ENCODE measurements around the gene BORCS6.
"Not testable (repeated sequence)": the region's sequence is repeated elsewhere in the genome, so short reads cannot be mapped to it uniquely, and the experiment has no call there.

Gene BORCS6

DNA sequence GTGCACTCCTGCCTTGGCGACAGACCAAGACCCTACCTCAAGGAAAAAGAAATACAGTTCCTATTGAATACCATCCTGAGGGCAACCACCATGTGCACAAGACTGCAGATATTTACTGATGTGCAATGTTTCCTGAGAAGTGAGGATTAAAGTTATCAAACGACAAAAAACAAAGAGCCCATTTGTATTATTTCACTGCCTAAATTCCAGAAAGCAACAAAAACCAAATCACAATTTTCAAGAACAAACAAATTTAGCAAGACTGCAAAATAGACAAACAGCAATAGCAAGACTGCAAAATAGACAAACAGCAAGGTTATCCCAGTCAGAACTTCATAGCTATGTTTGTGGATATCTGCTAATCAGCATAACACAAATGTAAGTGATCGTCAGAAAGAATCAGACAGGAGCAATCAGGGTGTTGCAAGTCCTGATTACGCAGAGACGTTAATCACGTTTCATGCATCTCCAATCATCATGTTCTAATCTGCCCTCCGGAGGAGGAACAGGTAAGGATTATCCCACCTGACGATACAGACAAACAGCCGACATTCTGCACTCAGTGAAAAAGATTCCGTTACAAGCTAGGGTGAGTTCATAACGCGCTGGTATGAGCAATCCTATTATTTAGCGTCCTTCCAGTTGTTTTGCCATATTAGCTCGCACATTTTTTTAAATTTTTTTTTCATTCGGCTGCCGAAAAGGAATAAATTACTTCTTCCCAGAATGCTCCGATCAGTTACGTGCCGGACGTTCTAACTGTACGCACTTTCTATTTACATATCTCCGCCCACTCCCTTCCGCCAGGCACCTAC is 16.7 kb downstream of the BORCS6 start:
- DNase-seq: peak; percentile 98

DNA sequence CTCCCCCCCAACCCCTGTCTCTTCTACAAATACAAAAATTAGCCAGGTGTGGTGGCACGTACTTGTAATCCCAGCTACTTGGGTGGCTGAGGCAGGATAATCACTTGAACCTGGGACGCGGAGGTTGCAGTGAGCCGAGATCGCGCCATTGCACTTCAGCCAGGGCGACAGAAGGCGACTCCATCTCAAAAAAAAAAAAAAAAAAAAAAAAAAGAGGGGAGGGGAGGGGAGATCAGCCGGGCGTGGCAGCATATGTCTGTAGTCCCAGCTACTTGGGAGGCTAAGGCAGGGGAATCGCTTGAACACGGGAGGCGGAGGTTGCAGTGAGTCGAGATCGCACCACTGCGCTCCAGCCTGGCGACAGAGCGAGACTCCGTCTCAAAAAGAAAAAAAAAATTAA is 19.8 kb downstream of the BORCS6 start:
- not testable (repeated sequence) for DNase-seq

DNA sequence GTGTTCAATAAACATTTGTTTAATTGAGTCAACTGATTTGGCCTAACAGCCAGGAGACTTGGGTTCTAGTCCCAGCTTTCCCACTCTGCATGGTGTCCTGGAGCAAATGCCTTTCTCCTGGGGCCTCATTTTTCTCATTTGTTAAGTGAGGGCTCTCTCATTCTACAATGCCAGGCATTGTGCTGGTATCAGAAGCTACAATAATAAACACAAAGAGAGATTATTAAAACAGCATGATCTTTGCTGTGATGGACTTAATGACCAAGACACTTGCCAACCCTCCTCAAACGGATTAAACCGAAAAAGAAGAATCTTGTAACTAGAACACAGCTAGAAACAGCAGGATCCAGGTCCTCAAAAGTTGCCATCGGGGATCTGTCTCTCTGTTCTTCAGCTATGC is 22.5 kb downstream of the BORCS6 start:
- no peak for DNase-seq

DNA sequence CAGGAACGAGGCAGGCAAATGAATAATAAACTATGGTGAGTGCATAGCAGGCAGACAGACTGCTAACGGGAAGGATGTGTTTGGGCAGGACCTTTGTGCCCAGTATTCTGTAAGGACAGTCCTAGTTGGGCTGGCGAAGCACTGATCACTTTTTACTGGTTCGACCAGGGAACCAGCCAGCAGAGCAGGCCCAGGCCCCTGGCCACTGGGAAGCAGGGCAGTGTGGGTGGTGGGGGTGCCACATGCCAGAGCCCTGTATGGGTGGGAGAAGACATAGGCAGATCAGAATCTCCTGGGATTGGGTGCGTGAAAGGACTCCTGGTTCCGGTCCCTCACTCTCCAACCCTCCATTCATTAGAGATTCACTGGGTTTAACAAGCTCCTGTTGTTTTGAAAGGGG is 23.2 kb downstream of the BORCS6 start:
- no peak for DNase-seq

DNA sequence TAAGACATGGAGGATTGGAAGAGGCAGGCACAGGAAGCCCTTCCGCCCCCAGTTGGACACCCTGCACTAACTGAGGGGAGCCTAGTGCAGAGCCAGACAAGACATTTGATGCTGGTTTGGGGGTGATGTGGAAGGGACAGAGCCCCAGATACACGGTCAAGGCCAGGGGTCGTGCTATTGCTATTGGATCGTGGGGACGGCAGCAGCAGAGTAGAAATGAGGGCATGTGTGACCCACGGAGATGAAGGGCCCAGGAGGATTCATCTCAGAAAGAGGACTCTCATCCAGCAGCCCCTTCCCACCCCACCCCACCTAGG is 25.2 kb downstream of the BORCS6 start:
- DNase-seq: no peak

DNA sequence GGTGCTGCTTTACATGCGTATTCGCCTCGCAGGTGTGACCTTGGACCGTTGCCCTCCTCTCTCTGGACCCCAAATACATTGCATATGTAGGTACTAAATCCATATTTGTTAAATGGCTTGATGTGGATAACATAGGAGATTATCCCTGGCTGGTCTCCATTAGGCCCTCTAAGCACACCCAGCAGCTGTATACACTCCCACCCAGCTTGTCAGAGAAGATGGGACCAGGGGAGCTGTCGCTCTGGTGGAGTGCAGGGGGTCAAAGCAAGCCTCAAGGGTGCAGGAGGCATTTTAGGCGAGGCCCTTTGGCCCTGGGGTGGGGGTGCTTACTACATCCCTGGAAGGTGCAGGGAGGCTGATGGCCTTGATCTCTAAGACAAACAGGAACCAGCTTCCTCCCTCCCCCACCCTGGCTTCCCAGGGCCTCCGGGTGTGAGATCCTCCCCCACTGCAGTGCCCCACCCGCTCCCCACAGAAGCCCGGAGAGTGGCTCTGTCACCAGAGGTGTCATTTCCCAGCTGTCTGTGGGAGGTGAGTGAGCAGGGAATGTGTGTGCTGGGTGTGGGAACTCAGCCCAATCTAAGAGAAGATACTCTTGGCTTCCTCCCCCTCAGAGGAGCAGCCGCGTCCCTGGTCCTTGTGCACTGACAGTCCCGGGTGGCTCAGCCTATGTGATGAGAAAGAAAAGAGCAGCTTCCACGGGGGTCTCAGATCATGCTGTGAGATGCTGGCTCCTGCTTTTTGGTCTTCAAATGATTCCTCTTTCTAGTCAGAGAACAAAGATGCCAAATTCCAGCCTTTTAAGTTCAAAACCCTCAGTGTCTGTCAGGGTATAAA is 25.8 kb downstream of the BORCS6 start:
- peak; percentile 88 for DNase-seq

DNA sequence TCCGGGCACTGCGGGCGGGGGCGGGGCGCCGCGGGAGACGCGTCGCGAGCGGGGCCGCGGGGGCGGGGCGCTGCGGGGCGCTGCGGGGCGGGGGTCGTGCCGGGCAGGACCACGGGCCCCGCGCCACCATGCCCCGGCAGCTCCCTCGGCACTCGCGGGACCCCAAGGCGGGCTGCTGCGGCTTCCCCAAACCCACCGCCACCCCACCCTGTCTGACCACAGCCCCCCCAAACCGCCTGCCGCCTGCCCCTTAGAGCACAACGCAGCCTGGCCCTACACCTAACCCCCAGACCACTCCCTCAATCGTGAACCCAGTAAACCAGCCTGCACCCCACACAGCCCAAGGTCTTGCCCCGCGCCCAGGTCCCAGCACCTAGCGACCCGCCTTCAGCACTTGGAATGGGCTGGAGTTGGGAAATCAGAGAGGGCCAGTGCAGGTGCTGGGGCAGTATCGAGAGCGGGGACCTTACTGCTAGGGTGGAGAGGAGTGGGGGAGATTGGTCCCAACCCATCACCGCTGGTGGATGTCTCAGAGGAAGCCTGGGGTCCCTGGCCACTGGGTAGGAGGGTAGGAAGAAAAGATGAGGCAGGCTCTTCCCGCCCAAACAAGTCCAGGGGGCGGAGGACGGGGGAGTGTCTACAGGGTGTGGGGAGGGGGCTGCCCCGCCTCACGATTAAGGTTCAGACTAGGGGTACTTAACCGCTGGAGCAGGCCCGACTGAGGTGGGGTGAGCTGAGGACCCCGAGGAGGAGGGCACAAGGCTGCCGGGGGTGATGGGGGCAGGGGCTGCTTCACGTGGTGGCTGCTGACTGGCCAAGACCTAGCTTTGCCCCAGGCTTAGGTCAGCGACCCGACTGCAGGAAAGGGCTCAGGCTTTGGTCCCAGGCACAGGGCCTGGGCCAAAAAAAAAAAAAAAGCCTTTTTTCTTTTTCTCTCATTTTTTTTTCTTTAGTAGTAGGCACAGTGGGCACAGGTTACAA is 26.7 kb downstream of the BORCS6 start:
- no peak for DNase-seq

DNA sequence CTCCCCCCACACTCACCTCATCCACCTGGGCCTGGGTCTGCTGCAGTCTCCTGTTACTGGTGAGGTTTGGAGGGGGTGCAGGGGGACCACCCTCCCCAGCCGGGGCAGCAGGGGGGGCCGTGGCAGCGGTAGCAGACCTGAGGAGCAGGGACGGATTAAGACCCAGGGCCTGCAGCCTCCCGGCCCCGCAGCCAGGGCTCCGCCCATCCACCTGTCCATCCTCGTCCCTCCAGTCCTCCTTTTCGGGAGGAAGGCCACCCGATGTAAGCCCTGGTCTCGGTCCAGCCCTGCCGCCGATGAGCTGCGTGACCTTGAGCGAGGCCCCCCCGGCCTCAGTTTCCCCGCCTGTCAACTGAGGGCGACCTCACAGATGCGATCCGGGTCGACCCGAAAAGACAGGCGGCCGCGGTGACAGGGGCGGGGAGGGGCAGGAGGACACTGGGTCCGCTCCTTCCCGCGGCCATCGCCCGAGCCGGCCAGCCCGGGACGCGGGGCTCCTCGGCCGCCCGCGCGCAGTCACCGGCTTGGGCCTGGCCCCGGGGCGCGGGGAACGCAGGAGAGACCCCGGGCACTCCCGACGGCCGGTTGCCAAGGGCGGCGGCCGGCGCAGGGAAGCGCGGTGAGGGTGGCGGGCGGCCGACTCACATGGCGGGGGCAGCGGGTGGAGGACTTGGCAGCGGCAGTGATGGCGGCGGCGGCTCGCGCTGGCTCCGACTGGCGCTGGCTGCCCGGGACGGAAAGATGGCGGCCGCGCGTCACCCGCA is 27.6 kb downstream of the BORCS6 start, which contains the start of gene VAMP2:
TSS of gene VAMP2 (minus strand) at position 716 of the 764 bp plus-strand sequence. CDS start at position 647, 69 bp downstream.
- DNase-seq: peak; percentile 87

DNA sequence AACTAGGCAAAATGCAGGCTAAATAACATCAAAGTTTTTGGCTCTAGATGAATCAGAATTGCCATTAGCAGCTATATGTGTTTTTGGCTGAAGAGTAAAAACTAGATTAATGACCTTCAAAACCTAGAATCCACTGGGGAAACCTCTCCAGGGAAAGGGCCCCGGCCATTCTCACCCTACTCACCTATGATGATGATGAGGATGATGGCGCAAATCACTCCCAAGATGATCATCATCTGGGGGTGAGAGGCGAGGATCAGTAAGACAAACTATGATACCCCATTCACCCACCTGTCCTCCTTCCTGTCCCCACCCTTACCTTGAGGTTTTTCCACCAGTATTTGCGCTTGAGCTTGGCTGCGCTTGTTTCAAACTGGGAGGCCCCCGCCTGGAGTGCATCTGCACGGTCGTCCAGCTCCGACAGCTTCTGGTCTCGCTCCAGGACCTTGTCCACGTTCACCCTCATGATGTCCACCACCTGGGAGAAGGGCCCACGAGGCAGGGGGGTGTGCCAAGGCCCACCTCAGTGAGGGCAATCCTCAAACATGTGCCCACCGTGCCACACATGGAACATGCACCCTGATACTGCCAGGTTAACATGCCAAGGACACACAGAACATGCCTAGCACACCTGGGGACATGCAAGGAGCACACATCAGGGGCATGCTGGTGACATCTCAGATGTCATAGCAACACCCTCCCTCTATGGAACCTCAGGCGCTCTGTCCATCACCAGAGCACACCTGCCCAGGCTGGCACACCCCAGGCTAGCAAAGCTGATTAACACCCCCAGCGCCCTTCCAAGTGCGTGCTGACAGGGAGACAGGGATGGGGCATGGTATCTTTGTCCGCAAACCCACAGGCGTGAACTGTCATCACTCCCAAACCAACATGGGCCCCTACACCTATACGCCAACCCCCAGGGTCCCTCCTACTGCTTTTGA is 28.4 kb downstream of the BORCS6 start:
- DNase-seq: no peak

DNA sequence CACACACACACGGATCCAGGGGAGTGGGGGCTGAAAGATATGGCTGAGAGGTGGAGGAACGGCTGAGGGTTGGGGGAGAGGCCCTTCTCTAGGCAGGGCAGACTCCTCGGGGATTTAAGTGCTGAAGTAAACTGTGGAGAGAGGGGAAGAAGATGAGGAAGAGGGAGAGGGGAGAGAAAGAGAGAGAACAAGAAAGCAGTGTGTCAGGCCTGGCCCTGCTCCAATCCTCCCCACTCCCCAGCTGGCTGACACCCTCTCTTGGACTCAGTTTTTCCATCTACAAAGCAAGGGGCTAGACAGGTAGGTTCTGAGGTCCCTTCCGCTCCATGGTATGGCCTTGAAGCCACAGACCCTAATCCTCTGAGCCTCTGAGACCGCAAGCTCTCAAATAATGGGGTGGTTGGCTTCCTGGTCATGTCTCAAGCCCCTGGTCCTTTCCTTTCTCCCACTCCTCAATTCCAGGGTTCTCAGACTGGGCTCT is 29.2 kb downstream of the BORCS6 start:
- no peak for DNase-seq

DNA sequence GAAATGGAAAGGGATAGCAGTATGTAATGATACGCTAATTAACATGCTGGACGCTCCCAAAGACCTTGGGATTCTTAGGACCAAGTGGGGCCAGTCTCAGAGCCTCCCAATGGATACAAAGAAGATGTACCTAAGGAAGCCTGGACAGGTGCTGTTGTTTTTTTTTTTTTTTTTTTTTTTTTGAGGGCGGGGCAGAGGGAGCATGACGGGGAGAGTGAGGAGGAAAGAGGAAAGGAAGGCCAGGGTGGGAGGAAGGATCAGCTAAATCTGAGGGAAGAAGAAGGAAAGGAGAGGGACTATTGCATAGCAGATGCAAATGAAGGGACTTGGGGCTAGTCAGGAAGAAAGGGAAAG is 29.8 kb downstream of the BORCS6 start:
- DNase-seq: no peak

DNA sequence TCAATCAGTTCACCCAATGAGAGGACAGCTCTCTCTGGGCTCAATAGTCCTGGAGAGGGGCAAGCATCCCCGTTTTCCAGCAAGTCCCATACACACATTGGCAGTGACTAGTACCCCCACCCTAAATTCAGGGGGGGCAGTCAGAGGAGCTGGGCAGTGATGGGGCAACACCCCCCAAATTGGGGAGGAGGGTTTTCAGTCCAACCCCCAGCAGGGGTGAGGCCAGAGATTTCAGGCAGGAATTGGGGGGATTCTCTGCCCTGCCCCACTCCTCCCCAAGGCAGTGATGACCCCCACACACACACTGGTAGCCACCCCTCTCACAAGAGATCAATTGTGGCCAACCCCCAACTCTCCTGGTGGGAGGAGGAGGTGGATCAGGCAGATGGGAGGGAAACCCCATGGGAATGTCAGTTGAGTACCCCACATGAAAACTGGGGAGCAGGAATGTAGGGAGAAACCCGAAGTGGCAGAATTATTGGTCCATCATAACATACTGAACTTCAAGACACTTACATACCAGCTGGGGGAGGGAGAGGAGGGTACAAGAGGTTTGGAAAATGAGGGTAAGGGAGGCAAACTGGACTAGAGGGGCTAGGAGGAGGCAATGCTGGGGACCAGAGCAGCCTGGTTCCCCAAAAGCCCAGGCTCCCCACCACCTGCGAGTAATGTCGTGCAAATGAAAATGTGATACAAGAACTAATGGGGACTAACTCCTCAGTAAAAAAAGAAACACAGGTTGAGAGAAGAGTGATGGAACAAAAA is 30.3 kb downstream of the BORCS6 start:
- DNase-seq: no peak

DNA sequence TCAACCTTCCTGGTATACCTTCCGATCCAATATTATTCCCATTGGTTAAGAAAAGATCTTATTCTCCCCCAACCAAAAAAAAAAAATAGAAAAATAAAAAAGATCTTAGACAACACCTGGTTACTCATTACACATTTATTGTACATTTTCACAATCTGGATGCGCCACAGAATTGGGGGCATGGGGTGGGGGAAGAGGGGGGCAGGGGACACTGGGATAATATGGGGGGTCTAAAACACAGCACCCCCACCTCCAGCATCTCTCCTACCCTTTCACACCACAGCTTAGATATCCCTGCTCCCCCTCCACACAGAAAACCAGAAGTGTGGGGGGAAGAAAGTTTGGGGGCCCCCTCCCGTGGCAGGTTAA is 31.0 kb downstream of the BORCS6 start:
- no peak for DNase-seq

DNA sequence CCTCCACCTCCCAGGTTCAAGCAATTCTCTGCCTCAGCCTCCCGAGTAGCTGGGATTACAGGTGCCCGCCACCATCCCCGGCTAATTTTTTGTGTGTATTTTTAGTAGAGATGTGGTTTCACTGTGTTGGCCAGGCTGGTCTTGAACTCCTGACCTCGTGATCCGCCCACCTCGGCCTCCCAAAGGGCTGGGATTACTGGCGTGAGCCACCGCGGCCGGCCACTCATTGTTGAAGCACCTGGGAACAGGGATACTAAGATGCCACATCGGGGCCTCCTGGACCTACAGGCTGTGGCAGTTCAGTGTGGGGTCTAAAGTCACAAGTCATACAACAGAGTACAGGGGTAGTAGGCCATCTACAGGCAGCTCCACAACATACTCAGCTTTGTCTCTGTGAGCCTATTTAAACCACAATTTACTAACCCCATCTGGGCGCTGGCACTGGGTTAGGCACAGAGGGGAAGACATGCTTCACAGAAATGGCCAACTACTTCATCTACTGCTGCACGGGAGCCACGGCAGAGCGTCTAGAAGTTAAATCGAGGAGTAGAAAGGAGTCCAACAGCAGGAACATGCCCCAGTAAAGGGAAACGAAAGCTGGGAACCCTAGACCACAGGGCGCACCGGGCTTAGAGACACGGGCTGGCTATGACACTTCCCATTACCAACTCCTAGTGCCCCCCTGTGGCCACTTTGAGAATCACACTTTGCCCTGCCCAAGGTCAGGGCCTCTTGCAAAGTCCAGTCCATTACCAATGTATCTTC is 31.5 kb downstream of the BORCS6 start:
- peak; percentile 94 for DNase-seq

DNA sequence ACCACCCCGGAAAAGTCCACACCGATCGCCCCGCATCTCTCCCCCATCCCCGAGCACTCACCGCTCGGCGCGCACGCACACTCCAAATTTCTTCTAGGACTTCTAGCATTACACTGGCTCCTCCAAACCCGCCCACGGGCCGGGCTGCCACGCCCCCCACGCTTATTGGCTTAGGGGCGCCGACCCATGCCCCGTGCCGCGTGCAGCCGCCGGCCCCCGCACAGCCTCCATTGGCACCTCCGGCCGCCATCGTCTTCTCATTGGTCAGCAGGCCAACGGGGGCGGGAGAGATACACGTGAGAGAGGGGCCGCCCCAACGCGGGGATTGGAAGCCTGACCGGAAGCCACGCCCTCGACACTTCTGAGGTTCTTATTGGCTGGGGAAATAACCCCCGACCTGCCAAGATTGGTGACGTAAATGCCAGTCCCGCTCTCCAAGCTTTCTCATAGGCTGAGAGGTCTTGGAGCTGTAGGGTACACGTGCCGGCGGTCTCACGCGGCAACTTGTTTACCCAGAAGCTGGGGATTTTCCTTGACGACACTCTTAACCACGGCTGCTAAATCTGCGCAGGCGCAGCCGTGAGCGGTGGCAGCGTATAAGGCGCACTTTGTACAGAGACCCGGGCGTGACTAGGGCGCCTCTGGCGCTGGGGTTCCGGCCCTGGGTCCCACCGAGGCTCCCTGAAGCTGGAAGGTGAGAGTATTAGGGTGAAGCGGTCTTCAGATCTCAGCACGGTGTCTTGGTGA is 33.6 kb downstream of the BORCS6 start:
- peak; percentile 100 for DNase-seq

DNA sequence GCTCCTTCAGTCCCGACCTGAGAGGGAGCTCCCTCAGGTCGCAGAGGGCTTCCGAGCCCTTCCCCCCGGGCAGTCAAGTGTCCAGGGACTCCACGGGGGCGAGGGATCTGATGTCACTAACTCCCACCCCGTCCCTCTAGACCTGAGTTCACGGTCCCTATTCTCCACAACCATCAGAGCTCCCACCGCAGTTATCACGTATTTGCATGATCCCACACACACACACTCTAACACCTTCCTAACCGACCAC is 34.1 kb downstream of the BORCS6 start:
- DNase-seq: no peak

DNA sequence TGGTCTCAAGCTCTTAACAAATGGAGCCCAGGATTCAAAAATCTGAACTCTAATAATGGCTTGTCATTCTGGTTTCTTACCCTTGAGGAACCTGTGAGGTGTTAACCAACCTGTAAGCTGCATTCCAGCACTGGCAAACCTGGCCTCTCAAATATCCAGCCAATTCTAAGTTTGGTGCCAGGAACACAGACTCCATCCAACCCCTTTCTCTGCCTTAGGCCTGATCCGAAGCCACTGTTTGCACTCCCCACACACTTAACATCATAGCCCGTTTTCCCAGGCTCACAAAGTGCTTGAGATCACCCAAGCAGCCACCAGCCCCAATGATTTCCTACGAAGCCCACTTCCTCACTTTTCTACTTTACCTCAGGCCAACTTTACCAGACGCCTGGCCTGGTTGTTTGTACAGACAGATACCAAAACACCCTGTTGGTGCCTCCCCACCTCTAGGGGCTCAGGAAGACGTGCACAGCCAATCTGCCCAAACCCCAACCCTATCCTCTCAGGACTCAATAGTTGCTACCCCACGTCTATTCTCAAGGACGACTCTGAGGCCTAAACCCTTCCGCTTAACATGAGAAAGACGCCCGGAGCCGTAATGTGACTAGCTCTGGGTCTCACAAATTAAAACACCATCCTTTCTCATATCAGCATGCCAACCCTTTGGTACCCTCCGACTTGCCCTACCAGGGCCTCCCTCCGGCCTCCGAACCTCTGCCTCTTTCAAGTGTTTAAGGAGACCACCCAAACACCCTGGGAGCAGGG is 34.6 kb downstream of the BORCS6 start:
- DNase-seq: no peak

DNA sequence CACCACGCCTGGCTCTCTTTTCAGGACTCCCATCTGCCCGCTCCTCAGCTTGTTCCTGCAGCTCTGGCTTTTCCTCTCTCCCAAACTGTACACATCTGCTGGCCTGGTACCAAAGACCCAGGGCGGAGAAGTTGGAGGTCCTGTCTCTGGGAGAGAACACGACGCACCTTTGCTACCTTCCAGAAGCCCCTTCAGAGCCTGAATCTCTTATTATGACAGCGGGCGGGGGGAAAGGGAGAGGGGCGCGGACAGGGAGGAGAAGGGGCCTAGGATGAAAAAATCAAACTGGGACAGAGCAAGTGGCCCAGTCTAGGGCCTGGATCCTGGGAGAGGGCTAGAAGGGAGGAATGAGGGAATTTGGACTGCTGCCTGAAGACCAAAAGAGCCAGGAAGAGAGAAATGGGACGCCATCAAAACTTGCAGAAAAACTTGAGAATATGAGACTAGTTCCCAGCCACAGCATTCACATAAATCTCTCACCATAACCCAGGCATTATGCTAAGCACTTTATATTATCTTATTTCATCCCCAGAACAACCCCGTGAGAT is 35.3 kb downstream of the BORCS6 start:
- DNase-seq: no peak
